Right lobe of liver (tissue), 6 donors: ENCODE results near the gene STPG1. TPM values are rescaled to one million over a fixed set of nuclear protein-coding genes. Genes with fewer than 3 reads are reported as not detected.
"Not testable (repeated sequence)": the region's sequence is repeated elsewhere in the genome, so short reads cannot be mapped to it uniquely, and the experiment has no call there.

ENCODE experiments used
- ATAC-seq, 4 donors: fragments of 200-7000 bp; cut with Tn5 transposase; one replicate each; pipeline ENCODE4 v1.9.1; 2020; ENCODE audit warnings: mild to moderate bottlenecking in 4 of 4, moderate library complexity in 4 of 4
- DNase-seq, 3 donors: peaks; one replicate each; pipeline ENCODE4 v3.0.0-alpha.2; 2020
- H3K27ac ChIP-seq, 3 donors: fragments of 200-600 bp; one replicate each; pipeline ENCODE4 v1.8.0; 2022
- H3K27me3 ChIP-seq, 2 donors: fragments of 200-600 bp; one replicate each; pipeline ENCODE4 v1.8.0; 2022
- H3K36me3 ChIP-seq, 4 donors: fragments of 200-600 bp; sonication (generic) in 1 of 4; one replicate each; pipeline versions ENCODE4 v1.5.1 to v1.8.0; 2017 to 2022; ENCODE audit warnings: control low read depth in 1 of 4
- H3K4me1 ChIP-seq, 4 donors: fragments of 200-600 bp; sonication (generic) in 1 of 4; one replicate each; pipeline versions ENCODE4 v1.5.1 to v1.8.0; 2017 to 2022; ENCODE audit warnings: control low read depth in 1 of 4
- H3K4me3 ChIP-seq, 3 donors: fragments of 200-600 bp; one replicate each; pipeline ENCODE4 v1.8.0; 2022
- H3K9me3 ChIP-seq, 4 donors: fragments of 200-600 bp; sonication (generic) in 1 of 4; one replicate each; pipeline versions ENCODE4 v1.5.1 to v1.8.0; 2017 to 2022; ENCODE audit warnings: control low read depth in 1 of 4
- POLR2A ChIP-seq: fragments of 450-650 bp; IDR thresholded peaks from one replicate; pipeline ENCODE4 v1.6.1; 2017; ENCODE audit warnings: antibody characterized with exemption, mild to moderate bottlenecking
- WGBS: methylation state at CpG from one replicate; pipeline ENCODE4 v1.1.6; 2018; ENCODE audit warnings: low coverage, low lambda C conversion rate; ENCODE audit not compliant: insufficient coverage; ENCODE audit errors: missing lambda C conversion rate; 5-methylcytosine and 5-hydroxymethylcytosine counted together
- intact Hi-C, 2 donors: fragments of 100-400 bp; cut with DNase I; formaldehyde crosslinking; loops; one replicate each; pipeline versions ENCODE4 v1.11.2 to v1.14.1; 2022
- total RNA-seq, 6 experiments: library from RNA; depleted of rRNA in 2 of 6; stranded (reverse); fragments of >200 nt in 2 of 6; fragmentation: NEBNext Ultra II Directional in 3 of 6; extraction: Animal tissue kit (Norgen Biotek cat#: 25700) in 3 of 6; gene quantifications; one replicate each; pipeline versions ENCODE4 v1.1.0 to v1.2.4, GENCODE V29; 2016 to 2023
- TF ChIP-seq, protein P1 (sequence below), 4 donors: fragments of 200-600 bp in 3 of 4; fragments of 450-650 bp in 1 of 4; IDR thresholded peaks; one replicate each; pipeline versions ENCODE4 v1.5.1 to v1.8.0; 2016 to 2022; ENCODE audit warnings: antibody characterized with exemption in 4 of 4, mild to moderate bottlenecking in 2 of 4
- donor health status: DM: no; HTN: yes; CAD: no.
- donor health status: DM: no; HTN: no; CAD: no.
- donor health status: DM: no; HTN: no; CAD: no.
- donor health status: DM: no; HTN: yes; CAD: no.
- donor health status: DM: no; HTN: yes; CAD: no.

The STPG1 gene
- total RNA-seq, 6 experiments from 2014 or later = 1.0 to 3.6 (median 1.7) TPM

DNA sequence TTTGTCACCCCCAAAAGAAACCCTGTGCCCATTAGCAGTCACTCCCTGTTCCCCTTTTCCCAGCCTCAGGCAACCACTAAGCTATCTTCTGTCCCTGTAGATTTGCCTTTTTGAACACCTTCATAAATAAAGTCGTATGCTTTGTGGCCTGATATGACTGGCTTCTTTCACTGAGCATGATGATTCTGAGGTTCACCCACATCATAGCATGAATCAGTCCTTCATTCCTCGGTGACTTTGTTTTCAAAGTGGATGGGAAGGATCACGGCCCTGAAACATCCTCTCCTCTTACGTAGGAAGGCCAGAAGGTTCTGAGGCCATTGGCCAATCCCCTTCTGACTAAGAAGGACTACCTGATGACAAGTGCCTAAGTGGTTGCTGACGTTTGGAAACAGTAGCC is 41.1 kb upstream of the STPG1 start:
- no peak overlapping the region for H3K27ac ChIP-seq
- 86% methylated on average over 4 of the region's 5 CpGs for WGBS
- DNase-seq = no peak
- peaks cover 0 to 14% (median under 1%) of the 10 kb centered on the region in 4 donors for H3K36me3 ChIP-seq
- TF ChIP-seq POLR2A = no peak
- H3K27me3 ChIP-seq = no peaks in the 10 kb centered on the region
- no peaks in the 10 kb centered on the region for H3K4me1 ChIP-seq
- H3K9me3 ChIP-seq = no peaks in the 10 kb centered on the region
- ATAC-seq = no peak
- H3K4me3 ChIP-seq = no peak overlapping the region
- intact Hi-C loops = no loop called here

GRCh38 chr1:24452922-24453485 is 39.4 kb upstream of the STPG1 start:
- 91% methylated on average over 7 of the region's 8 CpGs for WGBS
- intact Hi-C loops = no loop called here
- DNase-seq (no peak), ATAC-seq (no peak)
- Histone ChIP-seq H3K9me3 (no peaks in the 10 kb centered on the region), H3K4me1 (no peaks in the 10 kb centered on the region), H3K27ac (no peak overlapping the region), H3K4me3 (no peak overlapping the region), H3K36me3 (peaks cover 0 to 18% (median under 1%) of the 10 kb centered on the region in 4 donors), H3K27me3 (no peaks in the 10 kb centered on the region)
- TF ChIP-seq, protein P1, sequence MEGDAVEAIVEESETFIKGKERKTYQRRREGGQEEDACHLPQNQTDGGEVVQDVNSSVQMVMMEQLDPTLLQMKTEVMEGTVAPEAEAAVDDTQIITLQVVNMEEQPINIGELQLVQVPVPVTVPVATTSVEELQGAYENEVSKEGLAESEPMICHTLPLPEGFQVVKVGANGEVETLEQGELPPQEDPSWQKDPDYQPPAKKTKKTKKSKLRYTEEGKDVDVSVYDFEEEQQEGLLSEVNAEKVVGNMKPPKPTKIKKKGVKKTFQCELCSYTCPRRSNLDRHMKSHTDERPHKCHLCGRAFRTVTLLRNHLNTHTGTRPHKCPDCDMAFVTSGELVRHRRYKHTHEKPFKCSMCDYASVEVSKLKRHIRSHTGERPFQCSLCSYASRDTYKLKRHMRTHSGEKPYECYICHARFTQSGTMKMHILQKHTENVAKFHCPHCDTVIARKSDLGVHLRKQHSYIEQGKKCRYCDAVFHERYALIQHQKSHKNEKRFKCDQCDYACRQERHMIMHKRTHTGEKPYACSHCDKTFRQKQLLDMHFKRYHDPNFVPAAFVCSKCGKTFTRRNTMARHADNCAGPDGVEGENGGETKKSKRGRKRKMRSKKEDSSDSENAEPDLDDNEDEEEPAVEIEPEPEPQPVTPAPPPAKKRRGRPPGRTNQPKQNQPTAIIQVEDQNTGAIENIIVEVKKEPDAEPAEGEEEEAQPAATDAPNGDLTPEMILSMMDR (IDR thresholded peaks at IDR 0.05) = no peak
- TF ChIP-seq POLR2A = no peak

DNA sequence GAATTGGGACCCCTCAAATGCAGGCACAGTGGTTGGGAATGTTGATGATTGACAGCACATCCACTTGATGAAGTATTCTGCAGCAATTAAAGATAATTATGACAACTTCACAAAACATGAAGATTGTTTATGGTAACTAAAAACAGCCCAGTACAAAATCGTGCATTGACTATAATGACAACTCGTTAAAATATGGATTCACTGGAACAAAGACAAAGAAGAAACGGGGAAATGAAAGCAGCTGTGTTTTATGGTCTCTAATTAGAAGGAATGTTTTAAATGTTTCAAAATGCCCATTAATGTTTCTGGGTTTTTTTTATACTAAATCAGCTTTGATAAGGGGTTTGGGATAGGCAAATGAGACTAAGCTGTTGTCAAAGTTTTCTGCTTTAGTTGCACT is 38.2 kb upstream of the STPG1 start:
- TF ChIP-seq POLR2A = no peak
- TF ChIP-seq, protein P1 (IDR thresholded peaks at IDR 0.05) = no peak
- Histone ChIP-seq H3K36me3 (peaks cover 0 to 18% (median under 1%) of the 10 kb centered on the region in 4 donors), H3K27ac (no peak overlapping the region)

GRCh38 chr1:24450857-24451397 is 37.3 kb upstream of the STPG1 start:
- intact Hi-C loops = no loop called here
- WGBS = 88% methylated on average over 2 of the region's 5 CpGs
- no peak for TF ChIP-seq POLR2A
- TF ChIP-seq, protein P1 (IDR thresholded peaks at IDR 0.05) = no peak
- H3K9me3 ChIP-seq = no peaks in the 10 kb centered on the region
- no peaks in the 10 kb centered on the region for H3K27me3 ChIP-seq
- H3K27ac ChIP-seq = no peak overlapping the region
- no peak for DNase-seq
- H3K4me1 ChIP-seq = no peaks in the 10 kb centered on the region
- ATAC-seq = no peak
- peaks cover 0 to 18% (median under 1%) of the 10 kb centered on the region in 4 donors for H3K36me3 ChIP-seq
- H3K4me3 ChIP-seq = no peak overlapping the region

More for the DNA sequence above, 38.2 kb upstream of the STPG1 start:
- Histone ChIP-seq H3K9me3 (no peaks in the 10 kb centered on the region), H3K4me3 (no peak overlapping the region), H3K4me1 (no peaks in the 10 kb centered on the region), H3K27me3 (no peaks in the 10 kb centered on the region)
- intact Hi-C loops = no loop called here
- DNase-seq = no peak
- WGBS = 65% methylated on average over 3 of the region's 3 CpGs
- no peak for ATAC-seq

- H3K9me3 ChIP-seq = no peaks in the 10 kb centered on the region
- no peak overlapping the region for H3K27ac ChIP-seq
- no peaks in the 10 kb centered on the region for H3K4me1 ChIP-seq
- H3K36me3 ChIP-seq = peaks cover 0 to 18% (median under 1%) of the 10 kb centered on the region in 4 donors
- intact Hi-C loops = no loop called here
- no peaks in the 10 kb centered on the region for H3K27me3 ChIP-seq
- TF ChIP-seq, protein P1 (IDR thresholded peaks at IDR 0.05) = no peak
- no peak for TF ChIP-seq POLR2A
- 92% methylated on average over 4 of the region's 4 CpGs for WGBS
- DNase-seq (no peak), ATAC-seq (no peak)
- H3K4me3 ChIP-seq = no peak overlapping the region
Measured at GRCh38 chr1:24450316-24450715, 36.7 kb upstream of the STPG1 start.

- H3K4me3 ChIP-seq, intact Hi-C loops, H3K4me1 ChIP-seq, H3K27ac ChIP-seq, DNase-seq, ATAC-seq, H3K9me3 ChIP-seq, H3K27me3 ChIP-seq: not testable (repeated sequence)
- peaks cover 0 to 18% (median 0%) of the 10 kb centered on the region in 4 donors for H3K36me3 ChIP-seq
- 85% methylated on average over 2 of the region's 2 CpGs for WGBS
Measured at GRCh38 chr1:24446446-24446845, 32.9 kb upstream of the STPG1 start.
